Left ventricle myocardium inferior (tissue), 1 donor: ENCODE data around the gene KIF21A. TPM values are rescaled to one million over a fixed set of nuclear protein-coding genes. Genes with fewer than 3 reads are reported as not detected.

Source experiments
- DNase-seq: peaks from one replicate; pipeline ENCODE4 v3.0.0-alpha.2; 2020
- H3K27ac ChIP-seq: fragments of 200-600 bp; replicated peaks from 2 replicates; pipeline ENCODE4 v1.8.0; 2021
- H3K27me3 ChIP-seq: fragments of 200-600 bp; 2 replicates; pipeline ENCODE4 v1.8.0; 2021; ENCODE audit warnings: low read depth
- H3K36me3 ChIP-seq: fragments of 200-600 bp; 2 replicates; pipeline ENCODE4 v1.8.0; 2021
- H3K4me1 ChIP-seq: fragments of 200-600 bp; 2 replicates; pipeline ENCODE4 v1.8.0; 2021
- H3K4me3 ChIP-seq: fragments of 200-600 bp; 2 replicates; pipeline ENCODE4 v1.8.0; 2021; ENCODE audit warnings: mild to moderate bottlenecking, moderate library complexity
- H3K9me3 ChIP-seq: fragments of 200-600 bp; replicated peaks from 2 replicates; pipeline ENCODE4 v1.8.0; 2021
- intact Hi-C: fragments of 100-400 bp; cut with micrococcal nuclease; formaldehyde crosslinking; loops from one replicate; pipeline ENCODE4 v1.11.0; 2022
- total RNA-seq: library from RNA; stranded (reverse); fragmentation: NEBNext Ultra II Directional; extraction: Animal tissue kit (Norgen Biotek cat#: 25700); gene quantifications from one replicate; pipeline ENCODE4 v1.2.1, GENCODE V29; 2021
- TF ChIP-seq, protein P1 (sequence below): fragments of 200-600 bp; IDR thresholded peaks from 2 replicates; pipeline ENCODE4 v1.8.0; 2021; ENCODE audit warnings: antibody characterized with exemption, mild to moderate bottlenecking, borderline replicate concordance
- donor health status: DM: no; HTN: yes; CAD: no; lungs with severe emphysema.

KIF21A gene
- total RNA-seq, 1 donor from 2014 or later = 49.8 TPM

DNA sequence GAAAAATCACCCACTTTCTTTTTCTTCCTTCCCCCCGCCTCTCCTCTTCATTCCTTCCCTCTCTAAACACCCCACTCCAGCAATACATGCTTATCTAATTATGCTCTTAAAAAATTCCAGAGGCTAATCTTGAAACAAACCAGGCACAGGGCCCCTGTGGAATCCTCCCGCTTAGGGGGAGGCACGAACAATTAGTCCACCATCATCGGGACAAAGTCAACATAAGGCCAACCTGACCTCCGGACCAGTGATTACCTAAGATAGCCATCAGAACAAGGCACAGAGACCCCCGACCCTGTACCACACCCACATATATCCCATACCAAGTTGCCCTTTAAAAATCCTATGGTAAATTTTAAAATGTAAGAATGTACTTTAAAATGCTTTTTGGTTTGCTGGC is 47.1 kb downstream of the KIF21A start:
- no peaks in the 10 kb centered on the region for H3K36me3 ChIP-seq
- H3K4me1 ChIP-seq = peaks cover 83% of the 10 kb centered on the region
- H3K9me3 ChIP-seq = no peaks in the 10 kb centered on the region
- no peaks in the 10 kb centered on the region for H3K27me3 ChIP-seq
- peak overlapping the region; percentile 82 for H3K27ac ChIP-seq
- DNase-seq = no peak
- H3K4me3 ChIP-seq = peak overlapping the region; percentile 48
- intact Hi-C loops = no loop called here
- TF ChIP-seq, protein P1, sequence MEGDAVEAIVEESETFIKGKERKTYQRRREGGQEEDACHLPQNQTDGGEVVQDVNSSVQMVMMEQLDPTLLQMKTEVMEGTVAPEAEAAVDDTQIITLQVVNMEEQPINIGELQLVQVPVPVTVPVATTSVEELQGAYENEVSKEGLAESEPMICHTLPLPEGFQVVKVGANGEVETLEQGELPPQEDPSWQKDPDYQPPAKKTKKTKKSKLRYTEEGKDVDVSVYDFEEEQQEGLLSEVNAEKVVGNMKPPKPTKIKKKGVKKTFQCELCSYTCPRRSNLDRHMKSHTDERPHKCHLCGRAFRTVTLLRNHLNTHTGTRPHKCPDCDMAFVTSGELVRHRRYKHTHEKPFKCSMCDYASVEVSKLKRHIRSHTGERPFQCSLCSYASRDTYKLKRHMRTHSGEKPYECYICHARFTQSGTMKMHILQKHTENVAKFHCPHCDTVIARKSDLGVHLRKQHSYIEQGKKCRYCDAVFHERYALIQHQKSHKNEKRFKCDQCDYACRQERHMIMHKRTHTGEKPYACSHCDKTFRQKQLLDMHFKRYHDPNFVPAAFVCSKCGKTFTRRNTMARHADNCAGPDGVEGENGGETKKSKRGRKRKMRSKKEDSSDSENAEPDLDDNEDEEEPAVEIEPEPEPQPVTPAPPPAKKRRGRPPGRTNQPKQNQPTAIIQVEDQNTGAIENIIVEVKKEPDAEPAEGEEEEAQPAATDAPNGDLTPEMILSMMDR = no peak

DNA sequence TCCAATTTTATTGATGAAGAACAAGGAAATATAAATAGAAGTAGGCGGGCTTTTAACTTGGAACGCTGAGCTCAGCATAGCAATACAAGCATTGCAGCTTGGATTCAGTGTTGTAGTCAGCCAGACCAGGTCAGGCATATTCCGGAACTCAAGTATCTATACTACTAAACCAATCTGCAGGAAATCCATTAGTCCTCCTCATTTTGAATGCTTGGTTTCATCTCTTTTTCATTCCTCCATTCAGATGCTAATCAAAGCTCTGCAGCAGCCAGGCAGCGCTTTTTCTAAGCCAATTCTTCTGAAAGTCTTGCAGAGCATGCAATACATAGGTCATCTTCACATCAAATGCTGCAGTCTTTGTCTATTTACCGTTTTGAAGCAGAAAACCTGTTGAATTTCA is 49.0 kb downstream of the KIF21A start:
- H3K4me1 ChIP-seq = peaks cover 67% of the 10 kb centered on the region
- intact Hi-C loops = no loop called here
- TF ChIP-seq, protein P1 = no peak
- no peaks in the 10 kb centered on the region for H3K36me3 ChIP-seq
- no peaks in the 10 kb centered on the region for H3K9me3 ChIP-seq
- H3K4me3 ChIP-seq = no peak overlapping the region
- peak overlapping the region; percentile 48 for H3K27ac ChIP-seq
- no peaks in the 10 kb centered on the region for H3K27me3 ChIP-seq
- DNase-seq = no peak

DNA sequence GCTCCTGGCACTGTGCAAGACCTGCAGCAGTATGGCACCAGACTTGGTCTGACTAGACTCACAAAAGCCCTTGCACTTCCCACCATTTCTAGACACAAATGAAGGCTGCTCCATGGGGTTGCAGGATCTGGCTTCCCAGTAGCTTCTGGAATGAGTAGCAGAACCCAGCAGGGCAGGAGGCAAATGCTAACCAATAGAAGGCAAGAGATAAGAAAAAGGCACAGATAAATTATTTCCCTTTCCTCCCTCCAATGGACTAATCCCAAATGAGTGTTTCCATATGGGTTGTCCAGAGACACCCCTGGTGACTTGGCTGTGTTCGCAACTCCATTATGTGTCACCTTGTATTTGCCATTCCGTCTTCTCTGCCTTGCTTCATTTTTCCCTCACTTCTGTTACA is 49.7 kb downstream of the KIF21A start:
- H3K36me3 ChIP-seq = no peaks in the 10 kb centered on the region
- H3K4me1 ChIP-seq = peaks cover 65% of the 10 kb centered on the region
- H3K27me3 ChIP-seq = no peaks in the 10 kb centered on the region
- no peak for DNase-seq
- no peaks in the 10 kb centered on the region for H3K9me3 ChIP-seq
- intact Hi-C loops = no loop called here
- H3K4me3 ChIP-seq = no peak overlapping the region
- TF ChIP-seq, protein P1 = no peak
- peak overlapping the region; percentile 48 for H3K27ac ChIP-seq

DNA sequence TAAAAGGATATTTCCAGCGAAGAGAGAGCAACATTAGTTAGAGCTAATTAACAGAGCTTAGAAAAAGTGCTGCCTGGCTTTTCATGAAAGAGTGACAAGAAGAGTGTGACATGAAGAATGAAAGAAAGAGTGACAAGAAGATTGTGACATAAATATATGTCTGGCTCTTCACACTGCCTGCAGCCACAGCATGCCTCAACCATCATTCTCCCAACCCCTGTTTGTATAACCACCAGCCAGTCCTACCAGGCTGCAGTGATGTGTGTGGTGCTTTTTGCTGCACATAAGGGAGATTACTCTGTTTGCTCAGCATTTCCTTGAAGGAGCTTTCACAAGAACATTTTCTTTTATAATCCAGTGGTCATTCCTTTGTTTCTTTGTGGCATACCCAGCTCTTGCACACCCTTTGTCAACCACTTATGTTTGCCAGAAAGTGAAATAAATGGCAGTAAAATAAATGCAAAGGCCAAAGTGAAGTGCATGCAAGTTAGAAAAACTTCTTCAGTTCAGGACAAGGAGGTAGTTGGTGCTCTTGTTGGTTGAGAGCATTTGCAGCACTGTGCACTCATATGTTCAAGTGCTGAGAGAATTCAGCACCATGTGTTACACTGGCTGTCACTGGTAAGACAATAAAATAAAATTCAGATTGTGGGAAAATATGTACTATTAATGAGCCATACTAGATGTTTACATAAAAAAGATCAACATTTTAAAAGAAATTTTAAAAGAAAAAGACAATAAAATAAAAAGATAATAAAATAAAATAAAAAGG is 50.6 kb downstream of the KIF21A start:
- no peak for DNase-seq
- no peaks in the 10 kb centered on the region for H3K27me3 ChIP-seq
- TF ChIP-seq, protein P1 = no peak
- no peak overlapping the region for H3K4me3 ChIP-seq
- peaks cover 61% of the 10 kb centered on the region for H3K4me1 ChIP-seq
- intact Hi-C loops = no loop called here
- peak overlapping the region; percentile 48 for H3K27ac ChIP-seq
- no peaks in the 10 kb centered on the region for H3K36me3 ChIP-seq
- no peaks in the 10 kb centered on the region for H3K9me3 ChIP-seq

DNA sequence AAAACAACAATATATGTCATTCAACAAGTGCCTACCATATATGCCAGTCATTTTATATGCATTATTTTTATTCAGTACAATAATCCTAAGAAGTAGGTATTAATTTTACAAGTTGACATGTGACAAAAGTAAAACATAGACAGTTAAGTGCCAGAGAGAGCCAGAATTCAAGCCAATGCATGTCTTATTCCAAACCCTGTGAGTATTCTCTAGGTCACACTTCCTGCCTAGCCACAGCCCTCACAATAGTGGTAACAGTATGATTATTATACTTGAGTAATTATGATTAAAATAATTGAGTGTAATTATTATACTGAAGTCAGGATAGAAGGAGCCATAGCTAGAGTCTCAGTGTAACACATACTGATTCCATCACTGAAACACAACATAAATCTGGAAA is 52.2 kb downstream of the KIF21A start:
- TF ChIP-seq, protein P1 = no peak

More for the DNA sequence above, 52.2 kb downstream of the KIF21A start:
- no peak overlapping the region for H3K4me3 ChIP-seq
- peaks cover 67% of the 10 kb centered on the region for H3K4me1 ChIP-seq
- no peak for DNase-seq
- no peaks in the 10 kb centered on the region for H3K9me3 ChIP-seq
- intact Hi-C loops = no loop called here
- no peaks in the 10 kb centered on the region for H3K27me3 ChIP-seq
- H3K36me3 ChIP-seq = no peaks in the 10 kb centered on the region
- H3K27ac ChIP-seq = no peak overlapping the region
